Breast epithelium (tissue), 4 donors: ENCODE results near the gene CR1L. TPM values are rescaled to one million over a fixed set of nuclear protein-coding genes. Genes with fewer than 3 reads are reported as not detected.
A peak's percentile ranks its signal among the peaks of the same experiment; 100 is the strongest.

Experiments used
- DNase-seq, 2 donors: peaks; one replicate each; pipeline ENCODE4 v3.0.0-alpha.2; 2019; ENCODE audit warnings: low spot score in 2 of 2
- H3K27ac ChIP-seq, 2 donors: fragments of 200-600 bp; sonication (generic) in 1 of 2; one replicate each; pipeline ENCODE4 v1.5.1; 2016 to 2019; ENCODE audit warnings: mild to moderate bottlenecking in 1 of 2
- H3K27me3 ChIP-seq, 2 donors: fragments of 200-600 bp; sonication (generic) in 1 of 2; one replicate each; pipeline versions ENCODE4 v1.5.1 to v1.6.0; 2017 to 2019; ENCODE audit warnings: control low read depth in 1 of 2, mild to moderate bottlenecking in 1 of 2
- H3K36me3 ChIP-seq: fragments of 200-600 bp; one replicate; pipeline ENCODE4 v1.5.1; 2019
- H3K4me1 ChIP-seq, 2 donors: fragments of 200-600 bp; sonication (generic); one replicate each; pipeline ENCODE4 v1.5.1; 2016 to 2019; ENCODE audit warnings: control low read depth in 1 of 2
- H3K4me3 ChIP-seq, 3 donors: fragments of 200-600 bp; sonication (generic); 1 replicate in 2 of 3; 2 replicates in 1 of 3; pipeline ENCODE4 v1.5.1; 2016 to 2019; ENCODE audit warnings: mild to moderate bottlenecking in 3 of 3, moderate library complexity in 2 of 3
- H3K9me3 ChIP-seq, 2 donors: fragments of 200-600 bp; sonication (generic) in 1 of 2; one replicate each; pipeline ENCODE4 v1.5.1; 2016 to 2019; ENCODE audit warnings: control low read depth in 1 of 2
- CTCF ChIP-seq, 3 donors: fragments of 450-650 bp; IDR thresholded peaks; one replicate each; pipeline ENCODE4 v1.5.1; 2016 to 2017; ENCODE audit warnings: antibody characterized with exemption in 3 of 3, mild to moderate bottlenecking in 3 of 3, moderate library complexity in 3 of 3
- POLR2A ChIP-seq: fragments of 450-650 bp; IDR thresholded peaks from one replicate; pipeline ENCODE4 v1.6.1; 2016; ENCODE audit warnings: antibody characterized with exemption, mild to moderate bottlenecking, moderate library complexity
- POLR2AphosphoS5 ChIP-seq, 3 donors: sonication (generic); formaldehyde crosslinking; IDR thresholded peaks; one replicate each; pipeline ENCODE4 v1.6.1; 2017; ENCODE audit warnings: antibody characterized with exemption in 3 of 3
- intact Hi-C: fragments of 100-400 bp; cut with DNase I; formaldehyde crosslinking; loops from one replicate; pipeline ENCODE4 v1.15.1; 2023; ENCODE audit warnings: low total_unique reads
- total RNA-seq, 3 donors: library from RNA; depleted of rRNA; stranded (reverse); fragments of >200 nt; gene quantifications; one replicate each; pipeline ENCODE4 v1.1.0, GENCODE V29; 2016

CR1L gene
- total RNA-seq, 3 donors from 2014 or later, result not detected

GRCh38 chr1:207644166-207644851 is 624 bp upstream of the CR1L start:
- TF ChIP-seq POLR2A (no peak), POLR2AphosphoS5 (IDR thresholded peaks at IDR 0.05) (no peak), CTCF (IDR thresholded peaks at IDR 0.05) (no peak)
- Histone ChIP-seq H3K27me3 (no peaks in the 10 kb centered on the region), H3K9me3 (no peaks in the 10 kb centered on the region), H3K4me1 (no peaks in the 10 kb centered on the region), H3K36me3 (no peaks in the 10 kb centered on the region), H3K27ac (no peak overlapping the region), H3K4me3 (peak overlapping the region; percentile 51 to 76 (median 58))
- no peak for DNase-seq
- intact Hi-C loops, result no loop called here

GRCh38 chr1:207645635-207646081 is 725 bp downstream of the CR1L start:
- no peaks in the 10 kb centered on the region for H3K9me3 ChIP-seq
- H3K27ac ChIP-seq, result no peak overlapping the region
- H3K4me3 ChIP-seq, result peak overlapping the region; percentile 51 to 76 (median 58)
- H3K36me3 ChIP-seq, result no peaks in the 10 kb centered on the region
- no peak for DNase-seq
- TF ChIP-seq POLR2A (no peak), CTCF (IDR thresholded peaks at IDR 0.05) (no peak), POLR2AphosphoS5 (IDR thresholded peaks at IDR 0.05) (no peak)
- H3K4me1 ChIP-seq, result no peaks in the 10 kb centered on the region
- no peaks in the 10 kb centered on the region for H3K27me3 ChIP-seq
- intact Hi-C loops, result no loop called here

- TF ChIP-seq CTCF (IDR thresholded peaks at IDR 0.05) (no peak), POLR2AphosphoS5 (IDR thresholded peaks at IDR 0.05) (no peak), POLR2A (no peak)
- Histone ChIP-seq H3K4me3 (no peak overlapping the region), H3K4me1 (no peaks in the 10 kb centered on the region), H3K36me3 (no peaks in the 10 kb centered on the region), H3K27ac (no peak overlapping the region), H3K27me3 (no peaks in the 10 kb centered on the region), H3K9me3 (no peaks in the 10 kb centered on the region)
- no peak for DNase-seq
- intact Hi-C loops, result no loop called here
These were observed 1.2 kb downstream of the CR1L start for GRCh38 chr1:207646171-207646570.

- Histone ChIP-seq H3K36me3 (no peaks in the 10 kb centered on the region), H3K27ac (no peak overlapping the region), H3K4me1 (no peaks in the 10 kb centered on the region), H3K27me3 (no peaks in the 10 kb centered on the region), H3K9me3 (no peaks in the 10 kb centered on the region), H3K4me3 (no peak overlapping the region)
- no peak for DNase-seq
- no peak for TF ChIP-seq POLR2A
- intact Hi-C loops, result no loop called here
These were observed 2.1 kb downstream of the CR1L start for GRCh38 chr1:207646944-207647579.

GRCh38 chr1:207647671-207648333 is 2.9 kb downstream of the CR1L start:
- no peak overlapping the region for H3K27ac ChIP-seq
- DNase-seq, result no peak
- no peaks in the 10 kb centered on the region for H3K36me3 ChIP-seq
- no peaks in the 10 kb centered on the region for H3K9me3 ChIP-seq
- no peaks in the 10 kb centered on the region for H3K27me3 ChIP-seq
- no peak for TF ChIP-seq POLR2A
- TF ChIP-seq POLR2AphosphoS5 (IDR thresholded peaks at IDR 0.05), result no peak
- no peak for TF ChIP-seq CTCF (IDR thresholded peaks at IDR 0.05)
- intact Hi-C loops, result no loop called here
- no peak overlapping the region for H3K4me3 ChIP-seq
- H3K4me1 ChIP-seq, result no peaks in the 10 kb centered on the region
